ENCODE results near the gene CD8A. TPM values are rescaled to one million over a fixed set of nuclear protein-coding genes. Genes with fewer than 3 reads are reported as not detected.
A peak's percentile ranks its signal among the peaks of the same experiment; 100 is the strongest.

The CD8A gene
- total and polyA plus RNA-seq, 8 donors: 1.2 to 24.9 (median 3.8) TPM; not detected in 2

DNA sequence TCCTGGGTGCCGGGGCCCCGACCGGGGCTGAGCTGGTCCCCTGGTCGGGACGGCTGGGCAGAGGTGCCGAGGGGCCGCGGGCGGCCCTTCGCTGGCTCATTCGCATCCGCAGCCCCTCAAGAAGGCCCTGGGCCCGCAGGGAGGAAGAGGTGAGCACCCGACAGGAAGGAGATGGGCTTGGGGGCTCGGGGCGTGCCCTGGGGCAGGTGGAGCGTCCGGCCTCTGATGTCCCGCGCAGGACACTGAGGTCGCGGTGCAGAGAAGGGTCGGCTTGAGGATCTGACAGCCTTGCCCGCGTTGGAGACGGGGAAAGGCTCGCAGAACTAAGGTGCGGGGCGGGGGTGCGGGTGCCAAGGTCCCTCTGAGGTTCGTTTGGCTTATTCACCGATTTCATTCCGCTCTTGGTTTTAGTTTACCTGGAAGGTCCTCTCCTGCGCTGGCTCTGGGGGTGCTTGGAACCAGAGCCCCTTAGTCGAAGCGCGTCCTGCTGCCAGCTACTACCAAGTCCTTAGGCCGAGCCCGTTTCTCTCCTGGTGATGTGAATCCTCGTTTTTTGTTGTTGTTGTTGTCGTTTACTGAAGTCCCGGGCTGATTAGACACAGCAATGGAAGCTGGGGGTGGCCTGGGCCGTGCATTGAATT, 18.9 kb upstream of the CD8A start:
- H3K36me3 ChIP-seq: no peaks in the 10 kb centered on the region
- intact Hi-C loops (cut with DNase I; ENCODE audit: low total_unique reads): no loop called here
- H3K4me1 ChIP-seq: peaks cover 19 to 30% (median 27%) of the 10 kb centered on the region in 4 donors
- peaks cover 5 to 72% (median 21%) of the 10 kb centered on the region in 3 donors for H3K27me3 ChIP-seq
- peak in 1 of 2 donors; percentile 24 for DNase-seq
- no peaks in the 10 kb centered on the region for H3K9me3 ChIP-seq
- peak overlapping the region in 4 of 5 donors; percentile 22 to 53 (median 42) for H3K27ac ChIP-seq
- peak overlapping the region in 2 of 4 donors; percentile 8 to 48 for H3K4me3 ChIP-seq
- TF ChIP-seq EP300 (IDR thresholded peaks at IDR 0.05) (no peak), POLR2A (IDR thresholded peaks at IDR 0.05) (no peak), POLR2AphosphoS5 (IDR thresholded peaks at IDR 0.05) (no peak)
- TF ChIP-seq, protein P1, sequence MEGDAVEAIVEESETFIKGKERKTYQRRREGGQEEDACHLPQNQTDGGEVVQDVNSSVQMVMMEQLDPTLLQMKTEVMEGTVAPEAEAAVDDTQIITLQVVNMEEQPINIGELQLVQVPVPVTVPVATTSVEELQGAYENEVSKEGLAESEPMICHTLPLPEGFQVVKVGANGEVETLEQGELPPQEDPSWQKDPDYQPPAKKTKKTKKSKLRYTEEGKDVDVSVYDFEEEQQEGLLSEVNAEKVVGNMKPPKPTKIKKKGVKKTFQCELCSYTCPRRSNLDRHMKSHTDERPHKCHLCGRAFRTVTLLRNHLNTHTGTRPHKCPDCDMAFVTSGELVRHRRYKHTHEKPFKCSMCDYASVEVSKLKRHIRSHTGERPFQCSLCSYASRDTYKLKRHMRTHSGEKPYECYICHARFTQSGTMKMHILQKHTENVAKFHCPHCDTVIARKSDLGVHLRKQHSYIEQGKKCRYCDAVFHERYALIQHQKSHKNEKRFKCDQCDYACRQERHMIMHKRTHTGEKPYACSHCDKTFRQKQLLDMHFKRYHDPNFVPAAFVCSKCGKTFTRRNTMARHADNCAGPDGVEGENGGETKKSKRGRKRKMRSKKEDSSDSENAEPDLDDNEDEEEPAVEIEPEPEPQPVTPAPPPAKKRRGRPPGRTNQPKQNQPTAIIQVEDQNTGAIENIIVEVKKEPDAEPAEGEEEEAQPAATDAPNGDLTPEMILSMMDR (IDR thresholded peaks at IDR 0.05): no peak
- 21 to 28% (median 24%) methylated on average over 36 to 43 of the region's 43 CpGs for WGBS, 5 donors

DNA sequence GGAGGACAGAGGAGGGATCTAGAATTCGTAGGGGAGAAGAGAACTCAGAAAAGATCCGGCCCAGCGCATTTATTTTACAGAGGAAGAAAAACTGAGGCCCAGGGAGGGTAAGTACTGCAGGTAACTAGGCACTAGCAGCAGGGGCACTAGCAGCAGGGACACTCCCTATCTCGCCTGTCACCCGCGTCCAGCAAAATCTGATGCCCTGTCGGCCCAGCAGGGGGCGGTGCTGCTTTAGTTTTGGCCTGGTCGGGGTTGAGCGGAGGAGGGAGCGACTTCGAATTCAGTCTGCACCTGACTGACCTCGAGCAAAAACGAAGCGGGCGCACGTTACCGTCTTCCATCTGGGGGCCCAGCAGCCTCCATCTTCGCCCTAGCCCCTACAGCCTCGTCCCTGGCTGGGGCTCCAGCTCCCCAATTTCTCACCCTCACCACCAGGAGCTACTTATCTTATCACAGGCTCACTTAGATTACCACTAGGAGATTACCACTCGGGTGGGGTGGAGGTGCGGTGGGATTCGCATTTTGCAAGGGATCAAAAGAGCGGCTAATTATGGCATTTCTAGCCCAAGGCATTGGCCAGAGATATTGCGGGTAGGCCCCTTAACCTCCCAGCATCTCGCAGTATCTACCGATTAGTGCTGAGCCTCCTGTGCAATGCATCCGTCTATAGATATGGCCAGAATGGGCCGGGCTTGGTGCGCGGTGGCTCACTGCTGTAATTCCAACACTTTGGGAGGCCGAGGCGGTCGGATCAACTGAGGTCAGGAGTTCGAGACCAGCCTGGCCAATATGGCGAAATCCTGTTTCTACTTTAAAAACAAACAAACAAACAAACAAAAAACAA, 17.8 kb upstream of the CD8A start:
- Histone ChIP-seq H3K36me3 (no peaks in the 10 kb centered on the region), H3K27me3 (peaks cover 5 to 62% (median 21%) of the 10 kb centered on the region in 3 donors), H3K4me3 (peak overlapping the region; percentile 43 to 60 (median 52)), H3K4me1 (peaks cover 19 to 30% (median 27%) of the 10 kb centered on the region in 4 donors), H3K9me3 (no peaks in the 10 kb centered on the region), H3K27ac (peak overlapping the region in 4 of 5 donors; percentile 11 to 64 (median 50))
- peak; percentile 90 to 95 for DNase-seq
- intact Hi-C loops (cut with DNase I; ENCODE audit: low total_unique reads): no loop called here
- TF ChIP-seq EP300 (IDR thresholded peaks at IDR 0.05) (no peak), POLR2AphosphoS5 (IDR thresholded peaks at IDR 0.05) (peak in 1 of 3 donors; percentile 59), POLR2A (IDR thresholded peaks at IDR 0.05) (no peak)
- TF ChIP-seq, protein P1 (IDR thresholded peaks at IDR 0.05): peak in 5 of 7 experiments; percentile 73 to 95 (median 87)
- WGBS, 5 donors: 9 to 17% (median 13%) methylated on average over 28 to 36 of the region's 36 CpGs

DNA sequence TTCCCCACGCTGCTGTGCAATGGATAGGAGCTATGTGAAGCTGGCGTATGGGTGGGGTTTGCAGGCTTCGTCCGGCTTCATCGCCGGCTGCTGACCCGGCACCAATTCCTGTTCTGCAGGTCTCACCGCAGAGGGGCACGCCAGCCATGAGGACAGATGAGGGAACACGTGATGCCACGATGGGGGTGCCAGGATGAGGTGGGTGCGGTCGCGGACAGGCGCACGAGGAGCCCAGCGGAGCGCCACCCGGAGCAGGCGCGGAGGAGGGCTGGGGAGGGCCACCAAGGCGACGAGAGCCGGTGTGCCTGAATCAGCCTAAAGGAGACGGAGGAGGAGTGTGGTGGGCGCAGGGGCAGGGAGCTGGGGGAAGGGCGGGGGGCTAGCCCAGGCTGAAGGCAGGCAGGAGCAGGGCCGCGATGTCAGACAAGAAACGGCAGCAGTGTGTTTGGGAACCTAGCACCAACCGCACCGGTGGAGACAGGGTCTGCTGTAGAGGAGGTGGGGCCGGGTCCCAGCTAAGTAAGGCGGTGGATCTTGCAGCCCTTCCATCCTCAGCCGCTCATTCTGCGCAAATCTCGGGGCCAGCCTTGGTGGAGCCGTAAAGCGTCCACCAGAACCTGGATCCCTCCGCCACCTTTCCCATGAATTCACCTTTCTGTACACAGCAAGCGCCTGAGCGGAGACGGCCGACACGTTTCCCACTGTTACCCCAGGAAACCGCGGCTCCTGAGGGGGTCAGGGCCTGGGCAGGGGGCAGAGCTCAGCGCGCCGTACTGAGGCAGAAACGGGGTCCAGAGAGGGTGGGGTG, 17.0 kb upstream of the CD8A start:
- DNase-seq: peak; percentile 38 to 87

More for the DNA sequence above, 17.0 kb upstream of the CD8A start:
- WGBS, 5 donors: 0 to 4% (median 1%) methylated on average over 43 to 51 of the region's 51 CpGs
- peaks cover 19 to 30% (median 27%) of the 10 kb centered on the region in 4 donors for H3K4me1 ChIP-seq
- intact Hi-C loops (cut with DNase I; ENCODE audit: low total_unique reads): no loop called here
- no peak for TF ChIP-seq EP300 (IDR thresholded peaks at IDR 0.05)
- TF ChIP-seq POLR2A (IDR thresholded peaks at IDR 0.05): no peak
- no peak for TF ChIP-seq POLR2AphosphoS5 (IDR thresholded peaks at IDR 0.05)
- TF ChIP-seq, protein P1 (IDR thresholded peaks at IDR 0.05): peak in 1 of 7 experiments; percentile 0
- H3K36me3 ChIP-seq: no peaks in the 10 kb centered on the region
- peak overlapping the region; percentile 43 to 60 (median 52) for H3K4me3 ChIP-seq
- H3K9me3 ChIP-seq: no peaks in the 10 kb centered on the region
- H3K27me3 ChIP-seq: peaks cover 5 to 54% (median 21%) of the 10 kb centered on the region in 3 donors
- peak overlapping the region in 4 of 5 donors; percentile 11 to 64 (median 47) for H3K27ac ChIP-seq

Data from stomach (tissue), 9 donors.